GF-D8 (cell line): ENCODE data around the gene GALNT2.

ENCODE experiments used
- DNase-seq: peaks from one replicate; lab custom pipeline; 2025; lab: John Stamatoyannopoulos, UW

Gene GALNT2

DNA sequence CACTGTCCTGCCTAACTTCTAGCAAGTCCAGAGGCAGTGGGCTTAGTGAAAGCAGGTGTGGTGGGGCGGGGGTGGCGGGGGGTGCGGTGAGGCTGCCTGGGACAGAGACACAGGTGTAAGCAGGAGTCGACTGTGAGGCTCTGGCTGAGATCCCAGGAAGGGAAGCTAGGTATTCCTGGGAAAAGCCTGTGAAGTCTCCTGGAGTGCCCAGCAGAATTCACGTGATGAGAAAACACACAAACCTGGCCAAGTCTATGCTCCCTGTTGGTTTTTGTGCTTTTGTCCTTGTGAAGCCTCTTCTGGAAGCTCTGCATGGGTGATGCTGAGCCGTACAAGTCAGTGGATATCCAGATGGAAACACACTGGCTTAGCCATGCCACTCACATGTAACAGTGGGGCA lies 5.3 kb downstream of the GALNT2 start:
- DNase-seq: no peak

DNA sequence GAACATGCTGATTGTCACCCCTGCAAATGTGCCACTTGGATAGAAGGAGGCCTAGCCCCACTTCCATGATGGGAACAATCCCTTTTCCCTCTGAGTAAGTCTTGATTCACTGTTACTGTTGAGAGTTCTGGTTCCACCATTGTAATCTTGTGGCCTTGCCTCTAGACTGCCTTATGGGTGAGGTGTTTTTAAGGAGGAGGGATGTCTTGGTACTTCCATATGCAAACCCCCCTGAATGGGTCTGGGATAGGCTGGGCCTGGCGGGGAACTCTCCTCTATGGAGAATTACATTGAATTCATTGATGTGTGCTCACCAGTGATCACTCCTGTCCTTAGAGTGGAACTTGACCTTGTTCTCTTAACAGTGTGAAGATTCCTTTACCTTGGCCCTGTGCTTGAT lies 5.8 kb downstream of the GALNT2 start:
- no peak for DNase-seq

DNA sequence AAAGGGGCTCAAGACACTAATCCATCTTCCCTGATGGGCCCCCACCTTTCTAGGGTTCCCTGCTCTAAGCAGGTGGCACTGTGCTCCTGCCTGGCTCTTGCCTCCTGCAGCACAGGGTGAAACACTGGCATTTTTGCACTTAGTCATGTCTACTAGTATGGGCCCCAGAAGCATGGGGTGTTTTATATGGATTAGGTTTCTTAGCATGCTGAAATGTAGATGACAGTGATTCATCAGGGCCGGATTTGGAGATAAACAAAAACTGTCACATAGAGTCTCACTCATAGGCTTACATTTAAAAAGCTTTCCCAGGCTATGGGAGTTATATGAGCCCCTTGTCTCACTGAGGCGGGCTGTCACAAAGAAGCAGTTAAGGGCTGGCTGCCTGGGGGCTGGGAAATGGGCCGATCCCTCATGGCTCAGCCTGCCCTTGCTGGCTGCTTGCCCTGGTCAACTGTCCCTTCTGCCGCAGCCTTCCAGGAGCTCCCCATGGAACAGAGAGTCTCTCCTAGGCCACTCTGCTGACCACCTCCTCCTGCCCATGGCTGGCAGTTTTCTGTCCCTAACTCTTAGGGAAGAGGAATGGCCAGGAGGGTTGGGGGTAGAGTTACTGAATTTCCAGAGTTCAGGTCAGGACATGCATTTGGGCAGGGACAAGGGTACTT lies 6.5 kb downstream of the GALNT2 start:
- no peak for DNase-seq

DNA sequence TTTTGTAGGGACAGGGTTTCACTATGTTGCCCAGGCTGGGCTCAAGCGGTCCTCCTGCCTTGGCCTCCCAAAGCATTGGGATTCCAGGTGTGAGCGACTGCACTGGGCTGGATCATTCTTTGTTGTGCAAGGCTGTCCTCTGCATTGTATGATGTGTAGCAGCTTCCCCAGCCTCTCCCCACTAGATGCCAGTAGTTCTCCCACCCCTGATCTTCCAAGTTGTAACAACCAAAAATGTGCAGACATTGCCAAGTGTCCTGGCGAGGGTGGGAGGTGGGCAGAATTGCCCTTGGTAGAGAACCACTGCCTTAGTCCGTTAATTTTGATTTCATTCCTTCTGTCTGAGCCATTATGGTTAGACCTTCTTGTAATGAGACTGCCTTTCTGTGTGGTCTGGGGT lies 7.2 kb downstream of the GALNT2 start:
- DNase-seq: no peak

GRCh38 chr1:230074762-230075161 lies 7.7 kb downstream of the GALNT2 start:
- DNase-seq: no peak

DNA sequence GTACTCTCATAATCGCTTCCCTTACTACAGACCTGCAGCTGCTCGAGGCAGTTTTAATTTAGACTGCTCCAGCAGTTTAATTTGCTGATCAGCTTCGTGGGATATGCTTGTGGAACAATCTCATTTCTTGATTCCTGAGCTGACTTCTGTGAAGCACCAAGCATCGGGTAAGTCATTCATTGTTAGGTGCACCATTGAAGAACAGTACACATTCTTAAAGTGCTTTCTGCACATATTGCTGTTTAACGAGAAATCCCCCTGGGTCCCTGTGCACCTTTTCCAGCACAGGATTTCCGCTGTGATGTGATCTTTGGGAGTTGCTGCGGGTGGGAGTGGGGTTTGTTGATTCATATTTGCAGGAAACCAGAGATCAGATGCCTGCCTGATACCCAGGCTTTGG lies 9.1 kb downstream of the GALNT2 start:
- DNase-seq: no peak

DNA sequence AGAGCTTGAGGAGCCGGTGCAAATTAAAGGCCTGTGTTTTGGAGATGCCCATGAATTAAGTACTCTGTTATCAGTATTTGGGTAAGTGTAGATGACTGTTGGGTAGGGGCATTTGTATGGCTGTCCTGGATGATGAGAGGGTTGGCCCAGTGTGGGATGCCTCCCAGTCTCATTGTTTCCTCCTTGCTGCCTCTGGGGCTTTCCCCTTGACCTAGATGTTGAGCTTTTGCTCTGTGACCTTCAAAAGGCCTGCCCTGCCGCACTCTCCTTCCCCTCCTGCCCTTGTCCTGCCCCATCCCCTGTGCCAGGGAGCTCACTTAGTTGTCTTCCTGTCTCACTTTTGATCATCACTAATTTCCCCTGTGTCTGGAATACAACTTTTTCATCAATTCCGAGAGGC lies 10.0 kb downstream of the GALNT2 start:
- no peak for DNase-seq

GRCh38 chr1:230077436-230078213 lies 10.6 kb downstream of the GALNT2 start:
- DNase-seq: no peak

DNA sequence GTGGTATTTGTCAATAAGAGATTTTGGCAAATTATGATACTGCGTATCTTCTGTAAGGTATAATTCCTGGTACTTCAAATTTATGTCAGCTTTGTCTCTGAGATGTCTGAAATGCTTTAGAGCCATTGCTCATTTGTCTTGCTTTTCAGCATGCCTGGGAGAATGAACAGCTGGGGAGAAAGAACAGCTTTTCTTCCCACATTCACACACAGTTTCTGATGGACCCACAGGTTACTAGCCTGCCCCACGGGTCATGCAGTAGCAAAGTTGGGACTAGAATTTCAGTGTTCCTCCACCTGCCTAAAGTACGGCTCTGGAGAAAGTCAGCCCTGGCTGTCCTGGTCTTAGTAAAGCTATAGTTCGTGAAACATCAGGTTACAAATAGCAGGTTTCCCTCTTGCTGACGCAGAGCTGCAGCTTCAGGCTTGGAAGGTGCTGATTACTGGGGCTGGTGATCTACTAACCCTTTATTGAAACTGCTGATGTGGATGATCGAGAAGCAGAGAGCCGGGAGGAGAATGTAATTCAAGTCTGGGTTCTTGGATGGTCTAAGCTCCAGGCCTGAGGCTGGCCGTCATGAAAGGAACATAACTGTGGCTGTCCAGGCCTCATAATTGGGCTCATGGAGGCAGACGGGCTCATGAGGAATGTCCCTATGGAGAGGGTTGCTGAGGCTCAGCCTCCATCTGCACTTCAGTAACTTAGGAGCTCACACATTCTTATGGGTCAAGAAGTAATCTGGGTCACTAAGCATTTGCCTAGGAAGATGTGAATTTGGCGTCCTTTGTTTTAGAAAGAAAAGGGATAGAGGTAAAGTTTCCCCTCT lies 12.4 kb downstream of the GALNT2 start:
- DNase-seq: no peak

- DNase-seq: no peak
These were observed 13.8 kb downstream of the GALNT2 start for GRCh38 chr1:230080822-230081221.

- DNase-seq: no peak
These were observed 14.7 kb downstream of the GALNT2 start for GRCh38 chr1:230081751-230082150.

- no peak for DNase-seq
These were observed 15.2 kb downstream of the GALNT2 start for GRCh38 chr1:230082211-230082610.

- DNase-seq: no peak
These were observed 16.0 kb downstream of the GALNT2 start for GRCh38 chr1:230083053-230083452.

GRCh38 chr1:230083746-230084407 lies 16.8 kb downstream of the GALNT2 start:
- no peak for DNase-seq

- DNase-seq: peak; percentile 19
These were observed 17.6 kb downstream of the GALNT2 start for GRCh38 chr1:230084408-230085177.

- DNase-seq: no peak
These were observed 18.1 kb downstream of the GALNT2 start for GRCh38 chr1:230085178-230085515.

GRCh38 chr1:230086151-230086550 lies 19.1 kb downstream of the GALNT2 start:
- DNase-seq: no peak

GRCh38 chr1:230087028-230087716 lies 20.1 kb downstream of the GALNT2 start:
- DNase-seq: peak; percentile 81

GRCh38 chr1:230087717-230088105 lies 20.7 kb downstream of the GALNT2 start:
- no peak for DNase-seq

DNA sequence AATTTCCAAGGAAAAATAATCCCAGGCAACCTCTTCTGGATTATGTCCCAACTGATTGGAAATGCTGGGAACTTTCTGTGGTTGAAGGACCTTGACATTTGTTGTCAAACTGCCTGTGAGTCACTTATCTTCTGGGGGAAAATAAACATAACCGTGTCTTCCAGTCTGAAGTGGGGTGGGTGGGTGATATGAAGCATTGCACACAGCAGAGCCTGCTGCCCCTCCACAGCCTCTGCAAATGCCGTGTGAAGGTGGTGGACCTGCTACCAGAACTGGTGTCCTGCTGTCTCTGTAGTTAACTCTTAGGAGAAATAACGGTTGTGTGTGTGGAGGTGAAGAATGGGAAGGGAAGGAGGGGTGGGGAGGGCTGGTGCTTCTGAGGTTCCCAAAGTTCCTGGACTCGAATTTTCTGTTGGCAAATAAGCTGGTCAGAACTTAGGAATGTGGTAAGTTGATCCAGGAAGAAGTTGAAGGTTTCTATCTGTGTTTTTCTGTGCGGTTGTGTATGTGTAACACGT lies 23.2 kb downstream of the GALNT2 start:
- no peak for DNase-seq
